Astrocyte of the cerebellum (primary cell): ENCODE measurements around the gene EVA1C.
"Not testable (repeated sequence)": the region's sequence is repeated elsewhere in the genome, so short reads cannot be mapped to it uniquely, and the experiment has no call there.

Source experiments
- DNase-seq: peaks from one replicate; pipeline ENCODE4 v3.0.0-alpha.2; 2011; ENCODE audit warnings: low read depth
- H3K4me3 ChIP-seq: 2 replicates; pipeline ENCODE4 v1.5.1; 2011; ENCODE audit warnings: mild to moderate bottlenecking, low read depth, low read length, moderate library complexity
- in situ Hi-C: cut with HindIII; loops from 2 replicates; pipeline ENCODE4 v1.10.0; 2017; ENCODE audit warnings: low sequenced_read_pairs
- TF ChIP-seq, protein P1 (sequence below): IDR thresholded peaks from 2 replicates; pipeline ENCODE4 v1.5.1; 2012; ENCODE audit warnings: low read length, low read depth, moderate library complexity, mild to moderate bottlenecking; ENCODE audit errors: missing control alignments

EVA1C gene

DNA sequence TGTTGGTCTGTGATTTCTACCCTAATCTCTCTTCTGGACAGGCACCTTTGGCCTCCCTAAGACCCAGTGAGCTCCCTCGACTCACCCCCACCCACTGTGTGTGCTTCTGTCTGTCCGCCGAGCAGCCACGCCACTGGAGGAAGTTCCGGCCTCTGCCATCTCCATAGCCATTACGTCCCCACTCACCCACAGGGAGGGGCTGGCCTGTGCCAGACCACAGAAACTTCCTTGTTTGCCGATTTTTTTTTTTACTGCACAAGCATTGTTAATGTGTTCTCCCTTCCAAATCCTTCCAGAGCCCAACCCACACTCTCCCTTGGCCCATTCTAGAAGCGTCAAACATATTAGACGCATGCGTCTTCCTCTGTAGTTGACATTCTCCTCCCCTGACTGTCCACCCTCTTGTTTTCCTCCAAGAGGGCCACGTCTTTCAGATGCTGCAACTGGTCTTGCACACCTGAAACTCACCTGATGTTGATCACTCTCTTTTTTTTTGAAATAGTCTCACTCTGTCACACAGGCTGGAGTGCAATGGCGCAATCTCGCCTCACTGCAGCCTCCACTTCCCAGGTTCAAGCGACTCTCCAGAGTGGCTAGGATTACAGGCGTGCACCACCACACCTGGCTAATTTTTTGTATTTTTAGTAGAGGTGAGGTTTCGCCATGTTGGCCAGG lies 72.3 kb downstream of the EVA1C start:
- no peak overlapping the region for H3K4me3 ChIP-seq
- DNase-seq = no peak
- in situ Hi-C loops = no loop called here
- TF ChIP-seq, protein P1, sequence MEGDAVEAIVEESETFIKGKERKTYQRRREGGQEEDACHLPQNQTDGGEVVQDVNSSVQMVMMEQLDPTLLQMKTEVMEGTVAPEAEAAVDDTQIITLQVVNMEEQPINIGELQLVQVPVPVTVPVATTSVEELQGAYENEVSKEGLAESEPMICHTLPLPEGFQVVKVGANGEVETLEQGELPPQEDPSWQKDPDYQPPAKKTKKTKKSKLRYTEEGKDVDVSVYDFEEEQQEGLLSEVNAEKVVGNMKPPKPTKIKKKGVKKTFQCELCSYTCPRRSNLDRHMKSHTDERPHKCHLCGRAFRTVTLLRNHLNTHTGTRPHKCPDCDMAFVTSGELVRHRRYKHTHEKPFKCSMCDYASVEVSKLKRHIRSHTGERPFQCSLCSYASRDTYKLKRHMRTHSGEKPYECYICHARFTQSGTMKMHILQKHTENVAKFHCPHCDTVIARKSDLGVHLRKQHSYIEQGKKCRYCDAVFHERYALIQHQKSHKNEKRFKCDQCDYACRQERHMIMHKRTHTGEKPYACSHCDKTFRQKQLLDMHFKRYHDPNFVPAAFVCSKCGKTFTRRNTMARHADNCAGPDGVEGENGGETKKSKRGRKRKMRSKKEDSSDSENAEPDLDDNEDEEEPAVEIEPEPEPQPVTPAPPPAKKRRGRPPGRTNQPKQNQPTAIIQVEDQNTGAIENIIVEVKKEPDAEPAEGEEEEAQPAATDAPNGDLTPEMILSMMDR = no peak

DNA sequence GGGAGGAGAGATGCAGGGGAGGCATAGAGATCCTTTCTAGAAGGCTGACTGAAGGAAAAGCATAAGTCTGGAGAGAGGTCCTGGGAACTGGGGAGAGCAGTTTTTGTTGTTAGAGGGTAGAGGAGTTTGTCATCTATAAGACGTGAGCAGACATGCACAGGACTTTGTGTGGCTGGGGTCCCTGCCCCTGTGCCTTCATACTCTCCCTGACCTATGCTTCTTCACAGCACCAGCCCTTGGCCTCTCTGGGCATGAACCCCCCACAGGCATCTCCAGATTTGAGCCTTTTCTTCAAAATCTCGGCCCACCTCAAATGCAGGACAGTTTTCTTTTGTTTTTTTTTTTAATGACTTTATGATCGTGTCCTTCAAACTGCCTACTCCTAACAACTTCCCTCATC lies 79.9 kb downstream of the EVA1C start:
- TF ChIP-seq, protein P1 = no peak
- no peak overlapping the region for H3K4me3 ChIP-seq
- in situ Hi-C loops = no loop called here
- no peak for DNase-seq

DNA sequence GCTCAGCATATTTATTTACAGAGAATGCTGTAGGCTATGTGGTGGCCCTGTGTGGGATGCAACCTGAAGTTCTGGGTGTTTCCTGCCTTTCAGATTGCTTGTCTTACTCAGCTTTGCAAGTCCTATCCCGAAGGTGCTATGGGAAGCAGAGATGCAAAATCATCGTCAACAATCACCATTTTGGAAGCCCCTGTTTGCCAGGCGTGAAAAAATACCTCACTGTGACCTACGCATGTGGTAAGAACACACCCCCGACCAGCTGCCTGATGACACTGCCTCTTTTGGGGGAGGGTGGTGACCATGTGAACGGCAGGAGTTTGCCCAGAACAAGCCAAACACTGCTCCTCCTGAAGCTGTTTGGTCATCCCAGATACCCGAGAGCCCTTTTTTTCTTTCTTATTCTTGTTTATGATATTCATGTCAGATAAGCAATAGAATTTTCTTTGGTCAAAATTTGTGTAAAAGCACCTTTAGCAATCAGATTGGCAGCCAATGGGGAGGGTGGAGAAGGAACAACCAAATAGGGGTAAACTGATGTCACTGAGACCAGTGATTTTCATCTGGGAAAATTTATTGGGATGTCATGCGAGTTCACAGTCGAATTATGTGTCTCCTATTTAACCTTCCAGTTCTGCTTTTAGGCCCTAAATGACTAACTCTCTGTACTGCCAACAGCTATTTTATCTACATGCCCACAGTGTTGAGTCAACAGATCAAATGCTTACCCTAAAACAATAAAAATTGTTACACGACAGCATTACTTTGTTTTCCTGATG lies 82.6 kb downstream of the EVA1C start:
- no peak overlapping the region for H3K4me3 ChIP-seq
- no peak for DNase-seq
- TF ChIP-seq, protein P1 = no peak
- in situ Hi-C loops = no loop called here

DNA sequence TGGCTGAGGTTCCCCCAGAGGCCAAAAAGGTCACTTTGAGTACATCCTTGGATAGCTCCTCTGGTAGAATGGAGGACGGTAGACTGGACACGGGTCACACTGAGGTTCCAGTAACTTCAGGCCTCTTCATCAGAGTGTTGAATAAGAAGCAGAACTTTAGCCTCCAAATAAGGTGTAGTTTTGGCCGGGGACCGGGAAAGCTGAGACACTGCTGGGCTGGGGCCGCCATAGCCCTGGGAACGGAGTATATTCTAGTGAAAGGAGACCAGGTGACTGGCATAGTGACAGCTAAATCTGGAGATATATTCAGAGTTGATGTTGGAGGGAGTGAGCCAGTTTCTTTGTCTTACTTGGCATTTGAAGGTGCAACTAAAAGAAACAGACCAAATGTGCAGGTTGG lies 84.1 kb downstream of the EVA1C start:
- no peak for DNase-seq
- no peak overlapping the region for H3K4me3 ChIP-seq
- in situ Hi-C loops = no loop called here
- TF ChIP-seq, protein P1 = no peak

DNA sequence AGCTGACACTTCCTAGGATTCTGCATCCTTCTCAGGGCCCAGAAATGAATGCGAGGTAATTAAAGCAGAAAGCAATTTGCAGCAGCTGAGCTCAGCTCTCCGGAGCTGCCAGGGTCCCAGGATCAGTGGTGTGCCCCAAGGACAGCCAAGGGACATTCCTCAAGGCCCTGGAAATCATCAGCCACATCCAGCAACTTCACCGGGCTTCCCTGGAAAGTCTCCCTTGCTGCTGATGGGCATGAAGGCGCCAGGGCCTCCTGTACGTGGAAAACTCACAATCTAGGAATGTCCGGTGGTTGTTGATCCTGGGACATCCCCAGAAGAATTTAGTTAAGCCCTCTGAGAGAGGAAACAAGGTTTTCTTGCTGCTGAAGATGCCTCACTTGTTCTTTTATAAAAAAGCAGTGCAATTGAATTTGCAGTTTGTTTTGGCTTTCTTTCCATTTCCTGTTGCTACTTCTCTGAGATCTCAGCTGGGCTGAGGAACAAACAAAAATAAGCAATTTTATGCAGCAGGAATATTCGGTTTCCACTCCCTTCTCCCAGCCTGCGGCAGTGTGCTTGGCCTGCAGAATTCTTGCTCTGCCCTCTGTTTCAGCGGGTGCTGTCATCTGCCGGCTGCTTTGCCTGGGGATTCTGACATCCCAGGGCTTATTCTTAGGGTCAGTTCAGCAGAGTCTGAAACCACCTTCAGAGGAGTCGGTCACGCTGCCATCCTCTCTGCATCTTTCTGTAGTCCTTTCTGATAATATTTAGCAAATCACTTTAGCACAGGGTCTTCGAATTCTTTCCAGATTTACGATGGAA lies 86.9 kb downstream of the EVA1C start:
- TF ChIP-seq, protein P1 = peak; percentile 3
- H3K4me3 ChIP-seq = no peak overlapping the region
- in situ Hi-C loops = no loop called here
- DNase-seq = peak; percentile 54

DNA sequence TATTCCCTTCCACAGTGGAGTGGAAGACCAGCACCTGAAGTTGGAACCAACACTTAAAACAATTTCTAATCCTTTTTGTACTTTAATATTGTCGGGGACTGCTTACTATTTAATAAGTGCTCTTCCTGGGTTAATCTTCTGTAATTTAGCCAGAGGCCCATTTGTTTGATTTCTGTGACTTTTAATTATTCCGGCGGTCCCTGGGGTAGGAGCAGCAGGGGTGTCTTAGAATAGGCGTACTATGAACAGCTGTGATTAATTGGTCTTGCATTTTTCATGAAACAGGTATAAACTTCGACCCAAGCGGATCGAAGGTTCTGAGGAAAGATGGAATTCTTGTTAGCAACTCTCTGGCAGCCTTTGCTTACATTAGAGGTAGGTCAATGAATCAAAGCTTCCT lies 91.1 kb downstream of the EVA1C start:
- in situ Hi-C loops, DNase-seq: not testable (repeated sequence)

DNA sequence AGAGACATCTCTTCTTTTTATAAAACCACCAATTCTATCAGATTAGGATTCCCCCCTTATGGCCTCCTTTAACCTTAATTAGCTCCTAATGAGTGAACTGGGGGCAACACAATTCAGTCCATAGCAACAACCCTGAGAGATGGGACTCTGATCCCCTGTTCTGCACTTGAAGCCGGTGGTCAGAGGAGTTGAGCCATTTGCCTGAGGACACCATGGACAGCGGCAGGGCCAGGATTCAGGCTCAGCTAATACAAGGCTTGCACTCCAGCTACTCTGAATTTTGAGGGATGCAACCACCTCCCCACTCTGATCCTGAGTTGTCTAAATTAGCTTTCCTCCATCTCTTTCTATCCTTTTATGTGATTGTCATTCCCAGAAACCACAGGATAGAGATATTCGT lies 93.3 kb downstream of the EVA1C start:
- in situ Hi-C loops, DNase-seq, H3K4me3 ChIP-seq: not testable (repeated sequence)

More for the DNA sequence above, 91.1 kb downstream of the EVA1C start:
- H3K4me3 ChIP-seq = not testable (repeated sequence)

DNA sequence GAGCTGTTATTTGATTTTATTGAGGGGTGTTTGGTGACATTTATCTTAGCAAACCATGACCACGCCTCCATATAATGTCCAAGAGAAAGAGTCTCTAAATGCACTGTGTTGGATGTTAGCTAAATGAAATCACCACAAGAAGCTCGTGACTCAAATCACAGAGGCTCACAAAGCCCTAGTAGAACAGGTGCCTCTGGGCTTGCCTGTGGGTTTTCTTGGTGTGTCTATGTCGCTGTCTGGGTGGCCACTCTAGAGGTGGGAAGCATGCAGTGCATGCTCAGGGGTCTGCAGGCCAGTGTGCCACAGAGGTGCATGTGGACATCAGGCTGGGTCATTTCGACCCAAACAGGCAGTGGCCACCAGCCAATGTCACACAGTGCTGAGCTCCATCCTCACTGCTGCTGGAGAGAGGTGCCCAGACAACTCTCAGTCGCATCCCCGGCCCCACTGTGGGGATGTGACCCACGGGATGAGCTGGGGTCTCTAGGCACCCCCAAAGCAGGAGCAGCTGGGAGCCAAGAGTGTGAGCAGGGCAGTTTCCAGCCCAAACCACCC lies 94.0 kb downstream of the EVA1C start:
- in situ Hi-C loops, DNase-seq, H3K4me3 ChIP-seq: not testable (repeated sequence)
